Large intestine (tissue), 3 donors: Measurements from ENCODE around the gene RBMS3. TPM values are rescaled to one million over a fixed set of nuclear protein-coding genes. Genes with fewer than 3 reads are reported as not detected.

Experiments
- DNase-seq, 2 donors: peaks; one replicate each; pipeline versions ENCODE4 v3.0.0 to v3.0.0-alpha.2; 2013
- H3K27ac ChIP-seq: one replicate; pipeline ENCODE4 v1.5.1; 2013; ENCODE audit warnings: low read length
- H3K27me3 ChIP-seq: 2 replicates; pipeline ENCODE4 v1.6.1; 2013; ENCODE audit warnings: low read length; ENCODE audit not compliant: control insufficient read depth, insufficient read depth
- H3K36me3 ChIP-seq: 2 replicates; pipeline ENCODE4 v1.6.1; 2013; ENCODE audit warnings: low read length; ENCODE audit not compliant: control insufficient read depth, insufficient read depth
- H3K4me1 ChIP-seq: one replicate; pipeline ENCODE4 v1.6.1; 2013; ENCODE audit warnings: low read length; ENCODE audit not compliant: control insufficient read depth, insufficient read depth
- H3K4me3 ChIP-seq: one replicate; pipeline ENCODE4 v1.5.1; 2013; ENCODE audit warnings: low read length
- H3K9me3 ChIP-seq: one replicate; pipeline ENCODE4 v1.6.1; 2013; ENCODE audit warnings: mild to moderate bottlenecking, low read depth, low read length, moderate library complexity; ENCODE audit not compliant: control insufficient read depth
- WGBS: methylation state at CpG from one replicate; pipeline ENCODE4 v1.1.5; 2013; ENCODE audit warnings: low lambda C conversion rate; ENCODE audit not compliant: insufficient coverage; 5-methylcytosine and 5-hydroxymethylcytosine counted together
- polyA plus RNA-seq: library from polyadenylated mRNA; unstranded; fragments of 120-200 nt; gene quantifications from one replicate; pipeline ENCODE4 v1.2.1, GENCODE V29; 2013

Gene RBMS3
- polyA plus RNA-seq, 1 donor: 10.8 TPM

DNA sequence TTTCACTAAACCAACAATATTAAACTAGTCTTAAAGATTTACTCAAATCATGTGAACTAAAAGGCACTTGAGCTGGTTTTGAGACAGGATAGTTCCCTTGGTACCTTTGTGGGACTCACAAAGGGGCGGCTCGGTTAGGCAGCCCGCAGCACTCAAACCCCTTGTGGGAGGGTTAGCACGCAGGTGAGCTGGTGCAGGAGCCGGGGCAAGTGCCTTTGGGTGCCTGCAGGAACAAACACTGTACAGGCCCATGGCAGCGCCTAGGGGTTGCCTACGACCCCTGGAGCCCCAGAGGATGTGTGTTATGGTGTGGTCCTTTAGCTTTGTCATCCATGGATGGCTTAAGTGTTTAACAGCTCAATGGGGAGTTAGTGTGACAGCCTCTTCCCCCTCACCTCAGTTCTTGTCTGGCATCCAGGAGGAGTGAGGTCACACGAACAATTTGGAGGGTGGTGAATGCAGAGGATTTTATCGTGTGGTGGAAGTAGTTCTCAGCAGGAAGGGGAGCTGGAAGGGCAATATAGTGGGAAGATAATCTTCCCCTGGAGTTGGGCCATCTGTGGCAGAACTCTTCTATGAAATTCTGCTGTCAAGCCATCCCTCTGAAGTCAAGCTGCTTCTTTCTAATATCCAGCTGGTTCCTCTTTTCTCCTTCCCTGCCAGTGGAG lies 470.9 kb downstream of the RBMS3 start:
- H3K4me1 ChIP-seq: no peaks in the 10 kb centered on the region
- no CpG with 5 or more reads among the region's 9 CpGs for WGBS
- DNase-seq: no peak
- no peaks in the 10 kb centered on the region for H3K27me3 ChIP-seq
- H3K9me3 ChIP-seq: no peaks in the 10 kb centered on the region
- no peak overlapping the region for H3K27ac ChIP-seq
- no peak overlapping the region for H3K4me3 ChIP-seq
- no peaks in the 10 kb centered on the region for H3K36me3 ChIP-seq

DNA sequence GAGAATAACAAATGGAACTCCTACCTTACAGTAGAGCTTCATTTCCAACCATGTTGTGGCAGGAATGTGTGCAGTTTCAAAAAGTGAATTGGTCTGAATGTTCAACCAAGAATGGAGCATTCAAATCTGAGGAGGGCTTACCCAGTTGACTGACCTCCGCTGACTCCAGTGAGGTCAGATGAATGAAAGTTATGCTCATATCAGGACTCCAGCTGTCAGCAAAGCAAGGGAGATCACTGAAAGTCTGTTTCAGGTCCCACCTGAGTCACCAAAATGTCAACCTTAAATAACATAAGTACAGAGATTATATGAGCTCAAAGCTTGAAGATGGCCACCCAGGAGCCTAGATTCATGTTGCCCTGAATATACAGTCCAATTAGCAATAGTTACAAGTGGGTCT lies 473.5 kb downstream of the RBMS3 start:
- Histone ChIP-seq H3K4me3 (no peak overlapping the region), H3K27me3 (no peaks in the 10 kb centered on the region), H3K9me3 (no peaks in the 10 kb centered on the region), H3K27ac (no peak overlapping the region), H3K4me1 (no peaks in the 10 kb centered on the region), H3K36me3 (no peaks in the 10 kb centered on the region)
- no peak for DNase-seq
- WGBS: no CpG with 5 or more reads among the region's 1 CpG

DNA sequence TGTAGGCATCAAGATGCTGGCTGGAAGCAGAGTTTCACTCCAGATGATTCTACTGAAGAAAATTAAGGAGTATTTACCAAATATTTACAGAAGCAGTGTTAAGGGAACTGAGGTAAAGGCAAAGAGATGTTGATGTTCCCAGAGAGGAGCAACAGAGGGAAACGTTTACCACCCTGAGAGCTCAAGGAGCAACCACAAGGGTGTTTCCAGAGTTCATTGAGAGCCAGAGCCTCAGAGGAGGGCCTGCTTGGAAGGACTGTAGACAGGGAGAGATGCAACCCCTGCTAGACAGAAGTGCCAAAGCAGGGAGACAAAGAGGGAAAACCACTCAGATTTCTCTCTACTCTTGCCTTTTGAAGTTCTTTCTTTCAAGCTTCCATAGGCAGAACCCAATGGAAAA lies 474.5 kb downstream of the RBMS3 start:
- DNase-seq: no peak
- no peak overlapping the region for H3K4me3 ChIP-seq
- WGBS: no CpG with 5 or more reads among the region's 1 CpG
- H3K27me3 ChIP-seq: no peaks in the 10 kb centered on the region
- no peak overlapping the region for H3K27ac ChIP-seq
- H3K4me1 ChIP-seq: no peaks in the 10 kb centered on the region
- no peaks in the 10 kb centered on the region for H3K36me3 ChIP-seq
- no peaks in the 10 kb centered on the region for H3K9me3 ChIP-seq

- WGBS: 80% methylated on average over 1 of the region's 1 CpG
- H3K27ac ChIP-seq: no peak overlapping the region
Measured at GRCh38 chr3:29757054-29757777, 476.3 kb downstream of the RBMS3 start.

DNA sequence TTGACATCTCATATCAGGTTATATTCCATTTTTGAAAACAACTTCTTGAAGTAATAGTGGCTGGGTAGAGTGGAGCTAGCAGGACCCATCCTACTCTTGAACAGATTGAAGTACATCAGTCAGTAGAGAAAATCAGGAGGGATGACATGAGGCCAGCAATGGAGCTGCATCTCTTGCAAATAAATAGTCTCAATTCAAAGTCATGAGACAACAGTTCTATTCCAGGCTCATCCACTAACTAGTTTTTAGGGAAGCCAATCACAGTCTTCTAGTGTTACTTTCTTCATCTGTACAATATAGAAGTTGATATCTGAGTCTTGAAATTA lies 477.2 kb downstream of the RBMS3 start:
- H3K27ac ChIP-seq: no peak overlapping the region

More at GRCh38 chr3:29757054-29757777, 476.3 kb downstream of the RBMS3 start:
- no peaks in the 10 kb centered on the region for H3K27me3 ChIP-seq
- no peak for DNase-seq
- no peaks in the 10 kb centered on the region for H3K9me3 ChIP-seq
- H3K4me1 ChIP-seq: no peaks in the 10 kb centered on the region
- no peak overlapping the region for H3K4me3 ChIP-seq
- H3K36me3 ChIP-seq: no peaks in the 10 kb centered on the region

GRCh38 chr3:29758434-29759322 lies 477.8 kb downstream of the RBMS3 start:
- Histone ChIP-seq H3K4me1 (no peaks in the 10 kb centered on the region), H3K9me3 (no peaks in the 10 kb centered on the region), H3K36me3 (no peaks in the 10 kb centered on the region), H3K27ac (no peak overlapping the region), H3K4me3 (no peak overlapping the region), H3K27me3 (no peaks in the 10 kb centered on the region)
- DNase-seq: no peak
- 88% methylated on average over 2 of the region's 7 CpGs for WGBS

More for the DNA sequence above, 477.2 kb downstream of the RBMS3 start:
- H3K9me3 ChIP-seq: no peaks in the 10 kb centered on the region
- H3K4me3 ChIP-seq: no peak overlapping the region
- no peaks in the 10 kb centered on the region for H3K4me1 ChIP-seq
- DNase-seq: no peak
- H3K36me3 ChIP-seq: no peaks in the 10 kb centered on the region
- H3K27me3 ChIP-seq: no peaks in the 10 kb centered on the region

- Histone ChIP-seq H3K27me3 (no peaks in the 10 kb centered on the region), H3K4me1 (no peaks in the 10 kb centered on the region), H3K9me3 (no peaks in the 10 kb centered on the region), H3K36me3 (no peaks in the 10 kb centered on the region), H3K27ac (no peak overlapping the region), H3K4me3 (no peak overlapping the region)
- WGBS: 80% methylated on average over 1 of the region's 9 CpGs
- DNase-seq: no peak
Measured at GRCh38 chr3:29759411-29760225, 478.7 kb downstream of the RBMS3 start.

DNA sequence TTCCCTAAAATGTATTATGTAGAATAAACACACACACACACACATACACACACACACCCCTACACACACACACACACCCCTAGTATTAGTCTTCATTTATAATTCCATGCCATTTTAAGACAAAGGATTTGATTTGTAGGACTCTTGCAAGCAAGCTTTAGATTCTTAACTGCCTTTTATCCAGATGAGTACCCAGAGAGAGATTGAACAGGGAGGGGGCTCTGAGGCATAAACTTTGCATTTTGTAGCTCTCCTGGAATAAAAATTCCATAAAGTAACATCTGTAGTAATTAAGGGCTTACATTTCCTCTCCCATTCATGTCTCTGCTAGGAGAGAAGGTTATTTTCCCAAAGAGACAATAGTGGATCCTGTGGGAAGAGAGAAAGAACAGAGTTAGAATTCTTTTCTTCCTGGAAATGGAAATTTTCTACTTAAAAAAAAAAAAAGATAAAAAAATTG lies 479.4 kb downstream of the RBMS3 start:
- H3K27ac ChIP-seq: no peak overlapping the region

DNA sequence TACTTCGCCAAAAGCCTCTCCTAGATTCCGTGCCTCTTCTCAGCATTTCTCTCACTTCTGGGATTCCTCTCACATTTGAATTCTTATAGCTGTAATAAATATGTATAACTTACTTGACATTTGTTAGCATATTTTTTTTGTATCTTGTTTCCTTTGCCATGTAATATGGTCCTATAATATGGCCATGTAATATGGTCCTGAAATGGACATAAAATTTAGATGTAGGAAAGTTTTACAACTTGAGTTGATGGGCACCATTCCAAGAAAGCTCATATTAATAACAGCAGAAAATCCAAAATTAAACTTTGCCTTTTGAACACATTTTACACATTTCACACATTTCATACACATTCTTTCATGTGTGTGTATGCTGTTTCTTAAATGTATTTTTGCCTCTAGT lies 480.6 kb downstream of the RBMS3 start:
- Histone ChIP-seq H3K9me3 (no peaks in the 10 kb centered on the region), H3K4me1 (no peaks in the 10 kb centered on the region), H3K27ac (no peak overlapping the region), H3K36me3 (no peaks in the 10 kb centered on the region), H3K27me3 (no peaks in the 10 kb centered on the region), H3K4me3 (no peak overlapping the region)
- DNase-seq: no peak
- WGBS: 80% methylated on average over 2 of the region's 2 CpGs

More for the DNA sequence above, 479.4 kb downstream of the RBMS3 start:
- no peak for DNase-seq
- Histone ChIP-seq H3K4me3 (no peak overlapping the region), H3K4me1 (no peaks in the 10 kb centered on the region), H3K27me3 (no peaks in the 10 kb centered on the region), H3K9me3 (no peaks in the 10 kb centered on the region), H3K36me3 (no peaks in the 10 kb centered on the region)

GRCh38 chr3:29763115-29763514 lies 482.2 kb downstream of the RBMS3 start:
- Histone ChIP-seq H3K36me3 (no peaks in the 10 kb centered on the region), H3K4me1 (no peaks in the 10 kb centered on the region), H3K27me3 (no peaks in the 10 kb centered on the region), H3K4me3 (no peak overlapping the region), H3K9me3 (no peaks in the 10 kb centered on the region), H3K27ac (no peak overlapping the region)
- DNase-seq: no peak
- 100% methylated on average over 1 of the region's 1 CpG for WGBS
